Testis (tissue), 2 donors: ENCODE data around the gene ARHGEF28.

ENCODE experiments used
- POLR2A ChIP-seq: fragments of 450-650 bp; IDR thresholded peaks from one replicate; pipeline ENCODE4 v1.6.1; 2017; ENCODE audit warnings: antibody characterized with exemption, mild to moderate bottlenecking, moderate library complexity
- TF ChIP-seq, protein P1 (sequence below), 3 experiments: fragments of 450-650 bp in 2 of 3; fragments of 200-600 bp in 1 of 3; sonication (generic) in 1 of 3; IDR thresholded peaks; one replicate each; pipeline ENCODE4 v1.5.1; 2016 to 2019; ENCODE audit warnings: antibody characterized with exemption in 3 of 3, mild to moderate bottlenecking in 2 of 3, moderate library complexity in 1 of 3

DNA sequence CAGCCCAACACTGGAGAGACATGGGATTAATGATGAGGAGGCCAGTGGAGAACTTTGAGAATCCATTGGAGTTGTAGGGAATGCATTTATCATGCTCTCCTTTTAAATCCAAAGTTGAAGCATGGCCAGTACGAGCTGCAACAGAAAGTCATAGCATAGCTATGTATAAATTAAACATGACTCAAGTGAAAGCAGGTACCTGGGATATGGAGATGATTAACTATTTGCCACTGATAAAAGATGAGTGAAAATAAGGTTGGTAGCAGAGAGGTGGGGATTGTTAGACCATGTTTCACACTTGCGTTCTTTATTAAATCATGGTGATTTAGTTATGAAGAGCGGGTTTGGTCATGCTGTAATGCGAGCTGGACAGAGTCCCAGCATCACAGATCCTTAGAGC lies 189.6 kb downstream of the ARHGEF28 start:
- TF ChIP-seq, protein P1, sequence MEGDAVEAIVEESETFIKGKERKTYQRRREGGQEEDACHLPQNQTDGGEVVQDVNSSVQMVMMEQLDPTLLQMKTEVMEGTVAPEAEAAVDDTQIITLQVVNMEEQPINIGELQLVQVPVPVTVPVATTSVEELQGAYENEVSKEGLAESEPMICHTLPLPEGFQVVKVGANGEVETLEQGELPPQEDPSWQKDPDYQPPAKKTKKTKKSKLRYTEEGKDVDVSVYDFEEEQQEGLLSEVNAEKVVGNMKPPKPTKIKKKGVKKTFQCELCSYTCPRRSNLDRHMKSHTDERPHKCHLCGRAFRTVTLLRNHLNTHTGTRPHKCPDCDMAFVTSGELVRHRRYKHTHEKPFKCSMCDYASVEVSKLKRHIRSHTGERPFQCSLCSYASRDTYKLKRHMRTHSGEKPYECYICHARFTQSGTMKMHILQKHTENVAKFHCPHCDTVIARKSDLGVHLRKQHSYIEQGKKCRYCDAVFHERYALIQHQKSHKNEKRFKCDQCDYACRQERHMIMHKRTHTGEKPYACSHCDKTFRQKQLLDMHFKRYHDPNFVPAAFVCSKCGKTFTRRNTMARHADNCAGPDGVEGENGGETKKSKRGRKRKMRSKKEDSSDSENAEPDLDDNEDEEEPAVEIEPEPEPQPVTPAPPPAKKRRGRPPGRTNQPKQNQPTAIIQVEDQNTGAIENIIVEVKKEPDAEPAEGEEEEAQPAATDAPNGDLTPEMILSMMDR (IDR thresholded peaks at IDR 0.05): no peak
- TF ChIP-seq POLR2A: no peak
